B cell (primary cell): ENCODE measurements around the gene CNTNAP2. TPM values are rescaled to one million over a fixed set of nuclear protein-coding genes. Genes with fewer than 3 reads are reported as not detected.

Source experiments
- ATAC-seq: fragments of 200-7000 bp; cut with Tn5 transposase; one replicate; pipeline ENCODE4 v1.10.0; 2021; ENCODE audit warnings: low read depth, mild to moderate bottlenecking, moderate number of reproducible peaks, moderate library complexity
- CTCF ChIA-PET: fragments of 350-600 bp; sonication (Branson Sonifier 250); formaldehyde crosslinking; loops from one replicate; lab custom pipeline; 2021; ENCODE audit warnings: antibody characterized with exemption, inconsistent platforms; lab: Charles Lee
- POLR2A ChIA-PET: fragments of 350-600 bp; sonication (Branson Sonifier 250); formaldehyde crosslinking; loops from one replicate; lab custom pipeline; 2021; ENCODE audit warnings: antibody characterized with exemption; lab: Charles Lee
- DNase-seq: peaks from one replicate; pipeline ENCODE4 v3.0.0; 2013
- H2AFZ ChIP-seq: 2 replicates; pipeline ENCODE4 v1.6.1; 2012; ENCODE audit warnings: mild to moderate bottlenecking, low read depth, low read length; ENCODE audit not compliant: insufficient read depth, poor library complexity, severe bottlenecking
- H3K27ac ChIP-seq, 2 donors: 1 replicate in 1 of 2; 2 replicates in 1 of 2; pipeline ENCODE4 v1.5.1; 2012 to 2013; ENCODE audit warnings: low read length in 2 of 2, mild to moderate bottlenecking in 2 of 2, moderate library complexity in 1 of 2
- H3K27me3 ChIP-seq, 4 experiments: fragments of 200-600 bp in 1 of 4; sonication (generic) in 1 of 4; replicated peaks in 1 of 4; 1 replicate in 2 of 4; 2 replicates in 2 of 4; pipeline versions ENCODE4 v1.6.1 to v1.7.0; 2013 to 2016; ENCODE audit warnings: low read length in 3 of 4, mild to moderate bottlenecking in 2 of 4, mixed read lengths in 1 of 4, moderate library complexity in 1 of 4; ENCODE audit not compliant: insufficient read depth in 4 of 4, control insufficient read depth in 3 of 4; ENCODE audit errors: control extremely low read depth in 1 of 4
- H3K36me3 ChIP-seq, 2 experiments: replicated peaks in 1 of 2; 1 replicate in 1 of 2; 2 replicates in 1 of 2; pipeline versions ENCODE4 v1.6.1 to v1.7.1; 2013; ENCODE audit warnings: low read length in 1 of 2; ENCODE audit not compliant: insufficient read depth in 2 of 2, control insufficient read depth in 1 of 2; ENCODE audit errors: control extremely low read depth in 1 of 2, extremely low read depth in 1 of 2
- H3K4me1 ChIP-seq, 2 donors: fragments of 200-600 bp in 1 of 2; sonication (generic) in 1 of 2; 1 replicate in 1 of 2; 2 replicates in 1 of 2; pipeline versions ENCODE4 v1.5.1 to v1.6.1; 2013 to 2017; ENCODE audit warnings: low read length in 2 of 2; ENCODE audit not compliant: control insufficient read depth in 2 of 2, insufficient read depth in 2 of 2
- H3K4me2 ChIP-seq: replicated peaks from 2 replicates; pipeline ENCODE3; 2012; ENCODE audit warnings: mild to moderate bottlenecking, low read depth, low read length; ENCODE audit not compliant: poor library complexity, severe bottlenecking
- H3K4me3 ChIP-seq, 5 experiments: fragments of 200-600 bp in 1 of 5; sonication (generic) in 1 of 5; 1 replicate in 3 of 5; 2 replicates in 2 of 5; pipeline versions ENCODE4 v1.5.1 to v1.7.0; 2011 to 2016; ENCODE audit warnings: low read length in 4 of 5, mild to moderate bottlenecking in 4 of 5, low read depth in 2 of 5, control low read depth in 1 of 5, moderate library complexity in 1 of 5; ENCODE audit not compliant: insufficient read depth in 1 of 5; ENCODE audit errors: control extremely low read depth in 1 of 5, extremely low read depth in 1 of 5
- H3K79me2 ChIP-seq: fragments of 200-600 bp; sonication (generic); one replicate; pipeline ENCODE4 v1.6.0; 2016; ENCODE audit warnings: low read length; ENCODE audit not compliant: control insufficient read depth, insufficient read depth
- H3K9ac ChIP-seq: fragments of 200-600 bp; sonication (generic); 2 replicates; pipeline ENCODE4 v1.6.1; 2017; ENCODE audit warnings: mild to moderate bottlenecking, low read length, moderate library complexity
- H3K9me3 ChIP-seq, 3 donors: one replicate each; pipeline versions ENCODE4 v1.6.1 to v1.7.1; 2013; ENCODE audit warnings: low read length in 2 of 3; ENCODE audit not compliant: control insufficient read depth in 2 of 3, insufficient read depth in 1 of 3; ENCODE audit errors: control extremely low read depth in 1 of 3
- H4K20me1 ChIP-seq: 2 replicates; pipeline ENCODE4 v1.6.0; 2012; ENCODE audit warnings: mild to moderate bottlenecking, low read length; ENCODE audit not compliant: insufficient read depth, control insufficient read depth, poor library complexity, severe bottlenecking
- H3K27ac Mint-ChIP-seq: one replicate; pipeline ENCODE4 v1.8.0; 2021; ENCODE audit warnings: mixed read lengths
- H3K27me3 Mint-ChIP-seq: one replicate; pipeline ENCODE4 v1.8.0; 2021; ENCODE audit warnings: mixed read lengths
- H3K4me1 Mint-ChIP-seq: one replicate; pipeline ENCODE4 v1.8.0; 2021; ENCODE audit warnings: mixed read lengths
- H3K4me3 Mint-ChIP-seq: one replicate; pipeline ENCODE4 v1.8.0; 2021; ENCODE audit warnings: mixed read lengths
- H3K9me3 Mint-ChIP-seq: one replicate; pipeline ENCODE4 v1.8.0; 2022; ENCODE audit warnings: mixed read lengths; ENCODE audit not compliant: insufficient read depth
- CTCF ChIP-seq: fragments of 200-600 bp; IDR thresholded peaks from one replicate; pipeline ENCODE4 v1.8.0; 2022; ENCODE audit warnings: antibody characterized with exemption, mild to moderate bottlenecking
- EZH2 ChIP-seq: IDR thresholded peaks from 2 replicates; pipeline ENCODE4 v1.6.1; 2012; ENCODE audit warnings: borderline replicate concordance, low read depth, mild to moderate bottlenecking, moderate library complexity, low read length; ENCODE audit not compliant: insufficient read depth, poor library complexity, severe bottlenecking
- WGBS: methylation state at CpG from one replicate; pipeline ENCODE4 v1.1.5; 2013; ENCODE audit warnings: missing lambda C conversion rate; ENCODE audit not compliant: insufficient coverage; 5-methylcytosine and 5-hydroxymethylcytosine counted together
- intact Hi-C: fragments of 100-400 bp; cut with micrococcal nuclease; formaldehyde crosslinking; loops from one replicate; pipeline ENCODE4 v1.10.0; 2022
- polyA plus RNA-seq: library from polyadenylated mRNA; depleted of rRNA; stranded (reverse); fragments of >200 nt; gene quantifications from 2 replicates; pipeline ENCODE4 v1.2.3, GENCODE V29; 2012
- total RNA-seq, 2 donors: library from RNA; stranded (reverse); fragments of 120-200 nt in 1 of 2; gene quantifications; 1 replicate in 1 of 2; 2 replicates in 1 of 2; pipeline versions ENCODE4 v1.2.3 to v1.2.4, GENCODE V29; 2013 to 2022

Gene CNTNAP2
- total and polyA plus RNA-seq, 2 donors (not counting 1 experiment from before 2014, with no cell fraction given) = 7.4 to 16.6 TPM

DNA sequence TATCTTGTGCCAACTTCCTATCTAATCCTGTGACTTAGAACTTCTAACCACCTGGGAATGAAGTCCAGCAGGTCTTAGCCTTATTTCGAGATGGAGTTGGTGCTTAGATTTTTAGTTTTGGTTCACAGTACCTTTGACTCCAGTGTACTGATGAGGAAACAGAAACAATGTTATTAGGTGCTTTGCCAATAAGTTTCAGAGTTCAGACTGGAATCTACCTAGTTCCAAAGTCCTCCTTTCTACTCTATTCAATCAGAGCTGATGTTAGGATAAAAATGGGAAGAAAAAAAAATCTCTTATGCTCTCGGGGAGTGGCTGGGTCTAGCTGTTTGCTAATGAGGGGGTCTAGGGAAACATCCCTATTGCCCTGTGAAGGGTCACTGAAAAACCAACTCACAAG is 1867.7 kb downstream of the CNTNAP2 start:
- POLR2A ChIA-PET = no interaction called here
- TF ChIP-seq EZH2 = no peak
- TF ChIP-seq CTCF = no peak

DNA sequence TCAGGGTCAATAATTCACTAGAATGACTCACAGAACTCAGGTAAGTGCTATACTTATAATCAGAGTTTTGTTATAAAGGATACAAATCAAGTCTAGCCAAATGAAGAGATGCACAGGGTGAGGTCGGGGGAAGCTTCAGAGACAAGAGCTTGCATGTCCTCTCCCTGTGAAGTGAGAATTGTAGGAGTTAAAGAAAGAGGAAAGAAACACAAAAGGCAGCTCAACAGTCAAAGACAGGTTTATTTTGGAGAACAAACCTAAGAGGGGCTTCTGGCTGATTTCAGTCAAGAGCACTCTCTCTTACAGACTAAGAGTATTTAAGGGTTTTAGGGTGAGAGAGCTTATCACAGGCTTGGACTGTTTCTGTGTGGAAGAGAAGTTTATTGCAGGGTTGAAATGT is 1873.5 kb downstream of the CNTNAP2 start:
- Mint-ChIP-seq H3K27ac (no peak overlapping the region), H3K4me1 (no peaks in the 10 kb centered on the region), H3K9me3 (no peaks in the 10 kb centered on the region), H3K27me3 (no peaks in the 10 kb centered on the region), H3K4me3 (no peak overlapping the region)
- H2AFZ ChIP-seq = no peak overlapping the region
- no peak for ATAC-seq
- no peaks in the 10 kb centered on the region for H4K20me1 ChIP-seq
- H3K4me1 ChIP-seq = no peaks in the 10 kb centered on the region
- no peaks in the 10 kb centered on the region for H3K36me3 ChIP-seq
- intact Hi-C loops = no loop called here
- no peaks in the 10 kb centered on the region for H3K79me2 ChIP-seq
- no peaks in the 10 kb centered on the region for H3K27me3 ChIP-seq
- H3K4me2 ChIP-seq = no peak overlapping the region
- H3K9me3 ChIP-seq = no peaks in the 10 kb centered on the region
- ChIA-PET POLR2A (no interaction called here), CTCF (no interaction called here)
- no peak overlapping the region for H3K27ac ChIP-seq
- no peak overlapping the region for H3K9ac ChIP-seq
- DNase-seq = no peak
- 56% methylated on average over 1 of the region's 1 CpG for WGBS
- no peak for TF ChIP-seq CTCF
- no peak for TF ChIP-seq EZH2
- H3K4me3 ChIP-seq = no peak overlapping the region

More for the DNA sequence above, 1867.7 kb downstream of the CNTNAP2 start:
- H3K9ac ChIP-seq = no peak overlapping the region
- no peaks in the 10 kb centered on the region for H3K4me1 Mint-ChIP-seq
- no peak overlapping the region for H3K4me3 ChIP-seq
- no CpG with 5 or more reads among the region's 2 CpGs for WGBS
- H3K9me3 Mint-ChIP-seq = peaks cover 1% of the 10 kb centered on the region
- H2AFZ ChIP-seq = no peak overlapping the region
- no peak for DNase-seq
- H3K4me3 Mint-ChIP-seq = no peak overlapping the region
- H3K36me3 ChIP-seq = no peaks in the 10 kb centered on the region
- no peak overlapping the region for H3K4me2 ChIP-seq
- no peak overlapping the region for H3K27ac ChIP-seq
- H3K27me3 ChIP-seq = no peaks in the 10 kb centered on the region
- CTCF ChIA-PET = no interaction called here
- intact Hi-C loops = no loop called here
- H3K27ac Mint-ChIP-seq = no peak overlapping the region
- H4K20me1 ChIP-seq = no peaks in the 10 kb centered on the region
- H3K27me3 Mint-ChIP-seq = no peaks in the 10 kb centered on the region
- H3K79me2 ChIP-seq = no peaks in the 10 kb centered on the region
- H3K9me3 ChIP-seq = no peaks in the 10 kb centered on the region
- no peak for ATAC-seq
- H3K4me1 ChIP-seq = no peaks in the 10 kb centered on the region
